K562 (cell line): ENCODE results near the gene TUBG2. TPM values are rescaled to one million over a fixed set of nuclear protein-coding genes. Genes with fewer than 3 reads are reported as not detected.

Experiments
- RB1 ChIP-seq: fragments of 450-650 bp; IDR thresholded peaks from 2 replicates; pipeline ENCODE4 v1.6.1; 2017; ENCODE audit warnings: low read depth, mild to moderate bottlenecking
- RBBP5 ChIP-seq: fragments of 200-600 bp; sonication (generic); IDR thresholded peaks from 2 replicates; pipeline ENCODE4 v1.6.1; 2012; ENCODE audit warnings: borderline replicate concordance, mild to moderate bottlenecking, low read length, control low read depth, inconsistent platforms; ENCODE audit not compliant: insufficient read depth, poor library complexity, severe bottlenecking
- SMAD4 ChIP-seq: fragments of 250-450 bp; sonication (Bioruptor Pico); conservative IDR thresholded peaks from 2 replicates; pipeline ENCODE4 v1.8.0; 2021; ENCODE audit warnings: inconsistent platforms, mild to moderate bottlenecking, moderate library complexity
- ZNF583 ChIP-seq: fragments of 250-450 bp; sonication (Bioruptor Pico); IDR thresholded peaks from 2 replicates; pipeline ENCODE4 v1.4.0; 2020
- ZNF778 ChIP-seq: fragments of 450-650 bp; formaldehyde crosslinking; IDR thresholded peaks from 2 replicates; pipeline ENCODE4 v1.4.0; 2020; ENCODE audit warnings: mild to moderate bottlenecking, moderate library complexity
- polyA plus RNA-seq, 8 experiments: library from polyadenylated mRNA; depleted of rRNA in 4 of 8; stranded (reverse) in 5 of 8; unstranded in 3 of 8; fragments of >200 nt; fragmentation: Nextera tagmentation in 2 of 8; fragmentation: Illumina TruSeq in 1 of 8; extraction: Ambion mirVana in 2 of 8; extraction: Trizol in 1 of 8; gene quantifications; 2 replicates each; pipeline versions ENCODE4 v1.2.1 to v1.2.3, GENCODE V29; 2011 to 2014; ENCODE audit warnings: inconsistent platforms in 1 of 8, missing spikeins in 1 of 8
- total RNA-seq, 7 experiments: library from RNA; depleted of rRNA in 6 of 7; stranded (reverse); fragments of >200 nt in 6 of 7; fragmentation: Illumina TruSeq in 2 of 7; extraction: Trizol in 2 of 7; gene quantifications; 2 replicates each; pipeline versions ENCODE4 v1.2.1 to v1.2.3, GENCODE V29; 2011 to 2021; ENCODE audit warnings: low replicate concordance in 1 of 7
- TF ChIP-seq, protein P1 (sequence below), 2 experiments: fragments of 450-650 bp; formaldehyde crosslinking in 1 of 2; IDR thresholded peaks; 2 replicates each; pipeline versions ENCODE4 v1.4.0 to v1.6.1; 2014 to 2020; ENCODE audit warnings: mild to moderate bottlenecking in 2 of 2, borderline replicate concordance in 1 of 2, low read depth in 1 of 2
- TF ChIP-seq, protein P2 (sequence below): fragments of 250-450 bp; sonication (Bioruptor Pico); IDR thresholded peaks from 2 replicates; pipeline ENCODE4 v1.8.0; 2022; ENCODE audit warnings: moderate library complexity, mild to moderate bottlenecking, inconsistent platforms
- TF ChIP-seq, protein P3 (sequence below), 2 experiments: fragments of 200-800 bp in 1 of 2; sonication (Bioruptor generic) in 1 of 2; sonication (generic) in 1 of 2; formaldehyde crosslinking in 1 of 2; IDR thresholded peaks in 1 of 2; conservative IDR thresholded peaks in 1 of 2; 2 replicates each; pipeline versions ENCODE4 v1.5.0 to v1.6.1; 2016 to 2020; ENCODE audit warnings: missing compliant biosample characterization in 1 of 2, missing genetic modification characterization in 1 of 2, missing genetic modification reagents in 1 of 2
- TF ChIP-seq, protein P4 (sequence below): fragments of 150-350 bp; conservative IDR thresholded peaks from 2 replicates; pipeline ENCODE4 v1.6.1; 2014; ENCODE audit warnings: low read length

The TUBG2 gene
- total and polyA plus RNA-seq, 9 of the 15 experiments (the other 6 are each of a cell fraction or from before 2014, with no cell fraction given): 0.09 to 0.80 (median 0.24) TPM; not detected in 2

DNA sequence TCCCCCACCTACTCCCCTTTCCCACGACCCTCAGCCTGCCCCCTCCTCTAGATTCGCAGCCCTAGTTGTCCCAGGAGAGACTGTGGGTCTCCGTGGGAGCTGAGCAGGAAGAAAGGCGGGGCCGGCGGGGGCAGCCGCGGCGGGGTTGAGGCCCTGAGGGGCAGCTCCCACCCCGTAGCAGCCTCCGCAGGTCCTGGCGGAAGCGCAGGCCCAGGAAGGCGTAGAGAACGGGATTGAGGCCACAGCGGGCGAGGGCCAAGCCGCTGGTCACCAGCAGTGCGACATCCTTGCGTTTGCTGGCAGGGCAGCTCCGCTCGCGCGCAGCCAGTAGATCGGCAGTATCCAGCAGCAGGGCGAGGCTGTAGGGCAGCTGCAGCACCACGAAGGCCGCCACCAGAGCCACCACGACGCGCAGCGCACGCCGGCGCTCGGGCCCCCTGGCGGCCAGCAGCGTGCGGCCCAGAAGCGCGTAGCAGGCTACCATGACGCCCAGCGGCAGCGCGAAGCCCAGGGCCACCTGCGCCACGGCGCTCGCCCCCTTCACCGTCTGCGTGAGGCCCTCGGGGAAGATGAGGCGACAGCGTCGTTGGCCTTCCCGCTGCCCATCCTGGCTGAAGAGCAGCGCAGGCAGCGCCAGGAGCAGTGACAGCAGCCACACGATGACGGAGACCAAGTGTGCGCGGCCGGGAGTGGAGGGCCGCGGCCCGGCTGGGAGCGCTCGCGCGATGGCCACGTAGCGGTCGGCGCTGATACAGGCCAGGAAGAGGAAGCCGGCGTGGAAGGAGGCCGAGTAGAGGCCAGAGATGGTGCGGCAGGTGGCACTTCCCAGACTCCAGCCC is 20.6 kb downstream of the TUBG2 start (continued):
- TF ChIP-seq, protein P1, sequence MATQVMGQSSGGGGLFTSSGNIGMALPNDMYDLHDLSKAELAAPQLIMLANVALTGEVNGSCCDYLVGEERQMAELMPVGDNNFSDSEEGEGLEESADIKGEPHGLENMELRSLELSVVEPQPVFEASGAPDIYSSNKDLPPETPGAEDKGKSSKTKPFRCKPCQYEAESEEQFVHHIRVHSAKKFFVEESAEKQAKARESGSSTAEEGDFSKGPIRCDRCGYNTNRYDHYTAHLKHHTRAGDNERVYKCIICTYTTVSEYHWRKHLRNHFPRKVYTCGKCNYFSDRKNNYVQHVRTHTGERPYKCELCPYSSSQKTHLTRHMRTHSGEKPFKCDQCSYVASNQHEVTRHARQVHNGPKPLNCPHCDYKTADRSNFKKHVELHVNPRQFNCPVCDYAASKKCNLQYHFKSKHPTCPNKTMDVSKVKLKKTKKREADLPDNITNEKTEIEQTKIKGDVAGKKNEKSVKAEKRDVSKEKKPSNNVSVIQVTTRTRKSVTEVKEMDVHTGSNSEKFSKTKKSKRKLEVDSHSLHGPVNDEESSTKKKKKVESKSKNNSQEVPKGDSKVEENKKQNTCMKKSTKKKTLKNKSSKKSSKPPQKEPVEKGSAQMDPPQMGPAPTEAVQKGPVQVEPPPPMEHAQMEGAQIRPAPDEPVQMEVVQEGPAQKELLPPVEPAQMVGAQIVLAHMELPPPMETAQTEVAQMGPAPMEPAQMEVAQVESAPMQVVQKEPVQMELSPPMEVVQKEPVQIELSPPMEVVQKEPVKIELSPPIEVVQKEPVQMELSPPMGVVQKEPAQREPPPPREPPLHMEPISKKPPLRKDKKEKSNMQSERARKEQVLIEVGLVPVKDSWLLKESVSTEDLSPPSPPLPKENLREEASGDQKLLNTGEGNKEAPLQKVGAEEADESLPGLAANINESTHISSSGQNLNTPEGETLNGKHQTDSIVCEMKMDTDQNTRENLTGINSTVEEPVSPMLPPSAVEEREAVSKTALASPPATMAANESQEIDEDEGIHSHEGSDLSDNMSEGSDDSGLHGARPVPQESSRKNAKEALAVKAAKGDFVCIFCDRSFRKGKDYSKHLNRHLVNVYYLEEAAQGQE (IDR thresholded peaks at IDR 0.05; ENCODE audit: borderline replicate concordance): peak; percentile 33; the same call in 1 of the 2 replicates
- TF ChIP-seq, protein P1 (CRISPR knock-in tag; IDR thresholded peaks at IDR 0.05; ENCODE audit: low read depth): 0 out of 2 replicates have a peak, but pooled peaks have one; percentile 51
- TF ChIP-seq RB1 (peak; percentile 84), ZNF583 (CRISPR knock-in tag) (0 out of 2 replicates have a peak, but pooled peaks have one; percentile 43), RBBP5 (peak; percentile 81), SMAD4 (CRISPR knock-in tag) (peak; percentile 61), ZNF778 (CRISPR knock-in tag) (no peak)
- TF ChIP-seq, protein P2, sequence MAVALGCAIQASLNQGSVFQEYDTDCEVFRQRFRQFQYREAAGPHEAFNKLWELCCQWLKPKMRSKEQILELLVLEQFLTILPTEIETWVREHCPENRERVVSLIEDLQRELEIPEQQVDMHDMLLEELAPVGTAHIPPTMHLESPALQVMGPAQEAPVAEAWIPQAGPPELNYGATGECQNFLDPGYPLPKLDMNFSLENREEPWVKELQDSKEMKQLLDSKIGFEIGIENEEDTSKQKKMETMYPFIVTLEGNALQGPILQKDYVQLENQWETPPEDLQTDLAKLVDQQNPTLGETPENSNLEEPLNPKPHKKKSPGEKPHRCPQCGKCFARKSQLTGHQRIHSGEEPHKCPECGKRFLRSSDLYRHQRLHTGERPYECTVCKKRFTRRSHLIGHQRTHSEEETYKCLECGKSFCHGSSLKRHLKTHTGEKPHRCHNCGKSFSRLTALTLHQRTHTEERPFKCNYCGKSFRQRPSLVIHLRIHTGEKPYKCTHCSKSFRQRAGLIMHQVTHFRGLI (CRISPR knock-in tag): no peak
- TF ChIP-seq, protein P3, sequence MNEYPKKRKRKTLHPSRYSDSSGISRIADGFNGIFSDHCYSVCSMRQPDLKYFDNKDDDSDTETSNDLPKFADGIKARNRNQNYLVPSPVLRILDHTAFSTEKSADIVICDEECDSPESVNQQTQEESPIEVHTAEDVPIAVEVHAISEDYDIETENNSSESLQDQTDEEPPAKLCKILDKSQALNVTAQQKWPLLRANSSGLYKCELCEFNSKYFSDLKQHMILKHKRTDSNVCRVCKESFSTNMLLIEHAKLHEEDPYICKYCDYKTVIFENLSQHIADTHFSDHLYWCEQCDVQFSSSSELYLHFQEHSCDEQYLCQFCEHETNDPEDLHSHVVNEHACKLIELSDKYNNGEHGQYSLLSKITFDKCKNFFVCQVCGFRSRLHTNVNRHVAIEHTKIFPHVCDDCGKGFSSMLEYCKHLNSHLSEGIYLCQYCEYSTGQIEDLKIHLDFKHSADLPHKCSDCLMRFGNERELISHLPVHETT (CRISPR knock-in tag; conservative IDR thresholded peaks at IDR 0.05 in 1 of 2, IDR thresholded peaks at IDR 0.05 in 1 of 2): 0 out of 4 replicates have a peak, but pooled peaks of 1 of the 2 experiments have one; percentile 21
- TF ChIP-seq, protein P4, sequence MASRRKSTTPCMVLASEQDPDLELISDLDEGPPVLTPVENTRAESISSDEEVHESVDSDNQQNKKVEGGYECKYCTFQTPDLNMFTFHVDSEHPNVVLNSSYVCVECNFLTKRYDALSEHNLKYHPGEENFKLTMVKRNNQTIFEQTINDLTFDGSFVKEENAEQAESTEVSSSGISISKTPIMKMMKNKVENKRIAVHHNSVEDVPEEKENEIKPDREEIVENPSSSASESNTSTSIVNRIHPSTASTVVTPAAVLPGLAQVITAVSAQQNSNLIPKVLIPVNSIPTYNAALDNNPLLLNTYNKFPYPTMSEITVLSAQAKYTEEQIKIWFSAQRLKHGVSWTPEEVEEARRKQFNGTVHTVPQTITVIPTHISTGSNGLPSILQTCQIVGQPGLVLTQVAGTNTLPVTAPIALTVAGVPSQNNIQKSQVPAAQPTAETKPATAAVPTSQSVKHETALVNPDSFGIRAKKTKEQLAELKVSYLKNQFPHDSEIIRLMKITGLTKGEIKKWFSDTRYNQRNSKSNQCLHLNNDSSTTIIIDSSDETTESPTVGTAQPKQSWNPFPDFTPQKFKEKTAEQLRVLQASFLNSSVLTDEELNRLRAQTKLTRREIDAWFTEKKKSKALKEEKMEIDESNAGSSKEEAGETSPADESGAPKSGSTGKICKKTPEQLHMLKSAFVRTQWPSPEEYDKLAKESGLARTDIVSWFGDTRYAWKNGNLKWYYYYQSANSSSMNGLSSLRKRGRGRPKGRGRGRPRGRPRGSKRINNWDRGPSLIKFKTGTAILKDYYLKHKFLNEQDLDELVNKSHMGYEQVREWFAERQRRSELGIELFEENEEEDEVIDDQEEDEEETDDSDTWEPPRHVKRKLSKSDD: 0 out of 2 replicates have a peak, but pooled peaks have one; percentile 39
